Endothelial cell of umbilical vein (primary cell): Measurements from ENCODE around the gene ESPNL.
A peak's percentile ranks its signal among the peaks of the same experiment; 100 is the strongest.

Source experiments
- POLR2A ChIP-seq: IDR thresholded peaks from 2 replicates; pipeline ENCODE4 v1.6.1; 2012; ENCODE audit warnings: low read depth, mild to moderate bottlenecking, control low read depth, low read length
- TF ChIP-seq, protein P1 (sequence below), 2 donors: IDR thresholded peaks; 1 replicate in 1 of 2; 2 replicates in 1 of 2; pipeline ENCODE4 v1.5.1; 2011; ENCODE audit warnings: low read length in 2 of 2, mild to moderate bottlenecking in 2 of 2, moderate library complexity in 2 of 2, control low read depth in 1 of 2, inconsistent platforms in 1 of 2, low read depth in 1 of 2; ENCODE audit not compliant: insufficient read depth in 1 of 2; ENCODE audit errors: extremely low read depth in 1 of 2

DNA sequence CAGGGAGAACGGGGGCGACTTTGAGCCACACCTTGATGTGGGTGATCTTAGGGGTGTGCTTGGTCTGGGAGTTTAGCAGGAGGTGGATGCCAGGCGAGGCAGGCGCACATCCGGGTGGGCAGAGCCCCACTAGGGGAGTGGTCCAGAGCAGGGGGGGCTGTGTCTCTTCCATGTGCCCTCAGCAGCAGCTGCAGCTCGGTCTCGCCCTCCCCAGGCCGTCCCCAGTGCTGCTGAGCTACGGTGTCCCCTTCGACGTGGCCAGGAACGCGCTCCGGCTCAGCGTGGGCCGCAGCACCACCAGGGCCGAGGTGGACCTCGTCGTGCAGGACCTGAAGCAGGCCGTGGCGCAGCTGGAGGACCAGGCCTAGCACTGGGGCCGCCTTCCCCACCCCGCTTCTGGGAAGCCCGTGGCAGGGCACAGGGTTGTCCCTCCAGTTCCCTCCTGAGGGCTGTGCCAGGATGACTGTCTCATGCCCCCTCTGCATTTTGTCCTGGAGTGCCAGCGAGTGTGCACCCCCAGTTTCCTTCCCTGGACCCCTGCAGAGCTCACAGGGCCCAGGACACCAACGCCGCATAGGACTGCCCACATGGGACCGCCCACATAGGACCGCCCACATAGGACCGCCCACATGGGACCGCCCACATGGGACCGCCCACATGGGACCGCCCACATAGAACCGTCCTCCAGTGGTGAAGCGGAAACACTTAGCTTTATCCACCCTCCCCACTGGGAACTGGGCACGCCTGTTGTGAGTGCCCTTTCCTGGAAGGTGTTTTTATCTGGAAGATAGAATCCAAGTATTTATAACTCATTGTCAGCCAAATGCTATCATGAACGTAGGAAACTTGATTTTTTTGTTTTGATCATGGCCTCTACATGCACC, 1.9 kb upstream of the ESPNL start:
- TF ChIP-seq, protein P1, sequence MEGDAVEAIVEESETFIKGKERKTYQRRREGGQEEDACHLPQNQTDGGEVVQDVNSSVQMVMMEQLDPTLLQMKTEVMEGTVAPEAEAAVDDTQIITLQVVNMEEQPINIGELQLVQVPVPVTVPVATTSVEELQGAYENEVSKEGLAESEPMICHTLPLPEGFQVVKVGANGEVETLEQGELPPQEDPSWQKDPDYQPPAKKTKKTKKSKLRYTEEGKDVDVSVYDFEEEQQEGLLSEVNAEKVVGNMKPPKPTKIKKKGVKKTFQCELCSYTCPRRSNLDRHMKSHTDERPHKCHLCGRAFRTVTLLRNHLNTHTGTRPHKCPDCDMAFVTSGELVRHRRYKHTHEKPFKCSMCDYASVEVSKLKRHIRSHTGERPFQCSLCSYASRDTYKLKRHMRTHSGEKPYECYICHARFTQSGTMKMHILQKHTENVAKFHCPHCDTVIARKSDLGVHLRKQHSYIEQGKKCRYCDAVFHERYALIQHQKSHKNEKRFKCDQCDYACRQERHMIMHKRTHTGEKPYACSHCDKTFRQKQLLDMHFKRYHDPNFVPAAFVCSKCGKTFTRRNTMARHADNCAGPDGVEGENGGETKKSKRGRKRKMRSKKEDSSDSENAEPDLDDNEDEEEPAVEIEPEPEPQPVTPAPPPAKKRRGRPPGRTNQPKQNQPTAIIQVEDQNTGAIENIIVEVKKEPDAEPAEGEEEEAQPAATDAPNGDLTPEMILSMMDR (IDR thresholded peaks at IDR 0.05; ENCODE audit: extremely low read depth in 1 of 2, insufficient read depth in 1 of 2, low read depth in 1 of 2, low read length in 2 of 2), result no peak
- TF ChIP-seq POLR2A, result peak; percentile 16
